Cardiac muscle cell (in vitro differentiated cells and primary cell): ENCODE data around the gene MDM4. TPM values are rescaled to one million over a fixed set of nuclear protein-coding genes. Genes with fewer than 3 reads are reported as not detected.

Experiments used
- DNase-seq, 2 donors: peaks; one replicate each; pipeline versions ENCODE4 v3.0.0 to v3.0.0-alpha.2; 2010 to 2017; ENCODE audit warnings: low read depth in 1 of 2, low spot score in 1 of 2
- H3K27ac ChIP-seq: fragments of 200-600 bp; sonication (generic); 2 replicates; pipeline ENCODE4 v1.5.1; 2016
- H3K27me3 ChIP-seq: fragments of 200-600 bp; sonication (generic); 2 replicates; pipeline ENCODE4 v1.6.0; 2016; ENCODE audit warnings: control low read depth
- H3K36me3 ChIP-seq: fragments of 200-600 bp; sonication (generic); 2 replicates; pipeline ENCODE4 v1.5.1; 2016; ENCODE audit warnings: control low read depth
- H3K4me1 ChIP-seq: fragments of 200-600 bp; sonication (generic); 2 replicates; pipeline ENCODE4 v1.8.1; 2017; ENCODE audit warnings: low read depth, mild to moderate bottlenecking, mixed run types
- H3K4me3 ChIP-seq: fragments of 200-600 bp; sonication (generic); 2 replicates; pipeline ENCODE4 v1.5.1; 2016; ENCODE audit warnings: mild to moderate bottlenecking
- H3K9me3 ChIP-seq: fragments of 200-600 bp; sonication (generic); 2 replicates; pipeline ENCODE4 v1.5.1; 2017; ENCODE audit warnings: low read depth, mild to moderate bottlenecking, control low read depth
- polyA plus RNA-seq: library from polyadenylated mRNA; unstranded; fragments of >200 nt; fragmentation: Nextera tagmentation; extraction: Ambion mirVana; gene quantifications from 2 replicates; pipeline ENCODE4 v1.2.1, GENCODE V29; 2016
- total RNA-seq: library from RNA; depleted of rRNA; stranded (reverse); fragments of >200 nt; gene quantifications from 2 replicates; pipeline ENCODE4 v1.2.3, GENCODE V29; 2016
- TF ChIP-seq, protein P1 (sequence below): IDR thresholded peaks from 2 replicates; pipeline ENCODE4 v1.5.1; 2012; ENCODE audit warnings: low read depth, mild to moderate bottlenecking, low read length

Gene MDM4
- total and polyA plus RNA-seq, 2 experiments from 2014 or later = 30.8 to 62.0 TPM

DNA sequence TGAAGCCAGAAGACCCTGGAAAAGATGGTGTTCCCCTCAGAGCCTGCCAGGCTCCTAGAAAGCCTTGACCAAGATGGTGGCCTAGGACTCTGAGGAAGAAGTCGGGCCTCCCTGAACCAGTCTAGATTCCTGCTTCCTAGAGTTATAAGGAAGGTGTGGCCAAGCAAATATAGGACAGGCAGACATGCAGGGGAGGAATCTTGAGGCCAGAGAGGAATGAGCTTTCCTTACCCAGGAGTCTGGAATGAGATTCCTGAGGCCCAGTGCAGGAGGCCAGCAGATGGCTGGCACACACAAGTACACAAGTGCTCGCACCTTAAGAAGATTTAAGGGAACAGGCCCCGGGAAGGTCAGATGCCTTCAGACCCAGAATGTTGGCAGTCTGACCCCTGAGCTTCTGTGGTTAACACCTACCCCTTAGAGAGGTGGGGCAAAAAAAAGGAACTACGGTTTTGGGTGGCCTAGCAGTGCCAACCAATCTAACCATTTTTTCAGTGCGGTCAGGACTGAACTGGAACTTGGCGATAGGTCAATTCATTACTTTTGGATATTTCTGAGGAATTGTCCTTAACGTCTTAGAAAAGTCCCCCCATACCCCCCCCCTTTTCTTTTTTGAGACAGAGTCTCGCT lies 73.3 kb downstream of the MDM4 start:
- peak in 1 of 2 donors; percentile 15 for DNase-seq
- H3K4me1 ChIP-seq = peaks cover 4% of the 10 kb centered on the region
- no peaks in the 10 kb centered on the region for H3K27me3 ChIP-seq
- H3K9me3 ChIP-seq = no peaks in the 10 kb centered on the region
- no peaks in the 10 kb centered on the region for H3K36me3 ChIP-seq
- no peak overlapping the region for H3K4me3 ChIP-seq
- TF ChIP-seq, protein P1, sequence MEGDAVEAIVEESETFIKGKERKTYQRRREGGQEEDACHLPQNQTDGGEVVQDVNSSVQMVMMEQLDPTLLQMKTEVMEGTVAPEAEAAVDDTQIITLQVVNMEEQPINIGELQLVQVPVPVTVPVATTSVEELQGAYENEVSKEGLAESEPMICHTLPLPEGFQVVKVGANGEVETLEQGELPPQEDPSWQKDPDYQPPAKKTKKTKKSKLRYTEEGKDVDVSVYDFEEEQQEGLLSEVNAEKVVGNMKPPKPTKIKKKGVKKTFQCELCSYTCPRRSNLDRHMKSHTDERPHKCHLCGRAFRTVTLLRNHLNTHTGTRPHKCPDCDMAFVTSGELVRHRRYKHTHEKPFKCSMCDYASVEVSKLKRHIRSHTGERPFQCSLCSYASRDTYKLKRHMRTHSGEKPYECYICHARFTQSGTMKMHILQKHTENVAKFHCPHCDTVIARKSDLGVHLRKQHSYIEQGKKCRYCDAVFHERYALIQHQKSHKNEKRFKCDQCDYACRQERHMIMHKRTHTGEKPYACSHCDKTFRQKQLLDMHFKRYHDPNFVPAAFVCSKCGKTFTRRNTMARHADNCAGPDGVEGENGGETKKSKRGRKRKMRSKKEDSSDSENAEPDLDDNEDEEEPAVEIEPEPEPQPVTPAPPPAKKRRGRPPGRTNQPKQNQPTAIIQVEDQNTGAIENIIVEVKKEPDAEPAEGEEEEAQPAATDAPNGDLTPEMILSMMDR = no peak
- H3K27ac ChIP-seq = no peak overlapping the region

DNA sequence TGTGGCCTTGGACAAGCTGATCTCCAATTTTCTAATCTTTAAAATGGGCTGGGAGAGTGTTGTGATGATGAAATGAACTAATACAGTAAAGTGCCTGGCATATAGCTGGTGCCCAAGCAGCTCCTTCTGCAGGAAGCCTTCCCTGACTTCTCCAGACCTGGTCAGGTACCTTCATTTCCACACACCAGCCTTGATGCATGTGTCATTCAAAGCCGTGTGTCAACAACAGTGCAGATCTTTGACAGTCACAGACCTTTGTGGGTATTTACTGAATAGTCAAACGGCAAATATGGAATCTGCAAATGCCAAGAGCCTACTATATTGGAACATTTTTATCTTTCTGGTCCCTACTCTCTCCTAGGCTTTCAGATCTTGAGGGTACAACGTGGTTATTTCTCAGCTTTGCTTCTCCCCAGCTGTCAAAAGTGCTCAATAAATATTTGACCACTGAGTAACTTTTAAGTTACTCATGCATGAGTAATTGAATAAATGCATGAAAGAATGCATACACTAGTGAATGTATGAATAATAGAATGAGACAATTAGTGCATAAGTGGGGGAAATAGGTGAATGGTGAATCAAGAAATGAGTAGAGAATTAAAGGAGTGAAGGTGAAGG lies 75.4 kb downstream of the MDM4 start:
- H3K9me3 ChIP-seq = no peaks in the 10 kb centered on the region
- DNase-seq = peak in 1 of 2 donors; percentile 25
- no peaks in the 10 kb centered on the region for H3K36me3 ChIP-seq
- TF ChIP-seq, protein P1 = no peak
- peaks cover 4% of the 10 kb centered on the region for H3K4me1 ChIP-seq
- H3K27me3 ChIP-seq = no peaks in the 10 kb centered on the region
- H3K27ac ChIP-seq = no peak overlapping the region
- no peak overlapping the region for H3K4me3 ChIP-seq

DNA sequence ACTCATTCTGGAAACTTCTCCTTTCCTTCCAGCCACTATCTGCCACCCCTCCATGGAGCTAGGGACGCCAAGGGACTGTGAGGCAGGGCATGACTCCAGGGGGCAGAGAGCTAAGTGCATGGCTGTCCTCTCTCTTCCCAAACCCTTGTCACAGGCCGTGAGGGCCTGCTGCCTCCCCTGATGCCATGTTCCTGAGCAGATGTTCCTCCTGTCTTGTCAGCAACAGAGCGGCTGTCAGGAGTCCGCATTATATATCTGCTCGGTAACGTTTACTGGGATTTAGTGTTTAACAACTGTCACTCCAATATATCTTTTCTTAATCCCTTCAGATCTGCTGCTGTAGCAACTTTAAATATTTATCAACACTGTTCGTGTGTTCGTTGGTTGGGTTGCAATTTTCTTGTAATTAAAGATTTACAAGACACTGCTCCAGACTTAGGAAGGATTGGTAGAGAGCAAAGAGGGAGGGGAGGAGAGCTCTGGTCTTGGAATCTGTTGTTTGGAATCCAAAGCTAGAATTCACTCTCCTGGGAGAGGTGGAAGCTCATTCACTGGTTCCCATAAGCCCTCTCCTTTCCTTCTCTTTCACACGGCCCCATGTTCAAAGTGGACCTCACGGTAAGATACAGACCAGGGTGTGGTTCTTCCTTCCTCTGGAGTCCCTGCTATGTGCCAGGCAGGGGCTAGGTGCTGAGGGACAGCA lies 76.2 kb downstream of the MDM4 start:
- TF ChIP-seq, protein P1 = no peak
- DNase-seq = no peak
- H3K36me3 ChIP-seq = no peaks in the 10 kb centered on the region
- no peak overlapping the region for H3K27ac ChIP-seq
- H3K4me3 ChIP-seq = no peak overlapping the region
- no peaks in the 10 kb centered on the region for H3K9me3 ChIP-seq
- H3K4me1 ChIP-seq = peaks cover 4% of the 10 kb centered on the region
- H3K27me3 ChIP-seq = no peaks in the 10 kb centered on the region

DNA sequence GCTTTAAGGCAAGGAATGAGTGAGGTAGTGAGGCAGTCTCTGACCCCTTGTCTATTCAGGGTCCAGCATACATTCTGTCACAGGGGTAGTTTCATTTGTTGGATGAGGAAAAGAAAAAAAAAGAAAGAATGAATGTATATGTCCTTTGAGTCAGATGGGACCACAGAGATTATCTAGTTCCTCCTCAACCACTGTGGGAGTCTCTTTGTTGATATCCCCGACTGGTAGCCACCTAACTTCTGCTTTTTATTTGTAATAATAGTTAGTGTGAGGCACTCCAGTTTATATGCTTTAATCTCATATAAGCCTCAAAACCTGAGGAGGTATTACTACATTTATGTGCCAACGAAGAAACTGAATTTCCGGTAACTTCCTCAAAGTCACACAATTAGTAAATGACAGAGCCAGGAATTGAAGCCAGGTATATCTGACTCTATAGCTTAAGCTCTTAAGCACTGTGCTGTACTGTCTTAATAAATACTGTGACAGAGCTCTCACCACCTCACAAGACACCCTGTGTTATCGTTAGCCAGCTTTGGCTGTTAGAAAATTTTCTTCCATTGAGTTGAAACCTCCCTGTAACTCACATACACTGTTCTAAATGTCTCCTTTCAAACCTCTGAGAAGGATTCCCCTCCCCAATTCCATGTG lies 82.2 kb downstream of the MDM4 start:
- TF ChIP-seq, protein P1 = no peak
- no peaks in the 10 kb centered on the region for H3K36me3 ChIP-seq
- H3K27me3 ChIP-seq = no peaks in the 10 kb centered on the region
- H3K27ac ChIP-seq = no peak overlapping the region
- no peaks in the 10 kb centered on the region for H3K9me3 ChIP-seq
- peaks cover 4% of the 10 kb centered on the region for H3K4me1 ChIP-seq
- no peak overlapping the region for H3K4me3 ChIP-seq
- no peak for DNase-seq

DNA sequence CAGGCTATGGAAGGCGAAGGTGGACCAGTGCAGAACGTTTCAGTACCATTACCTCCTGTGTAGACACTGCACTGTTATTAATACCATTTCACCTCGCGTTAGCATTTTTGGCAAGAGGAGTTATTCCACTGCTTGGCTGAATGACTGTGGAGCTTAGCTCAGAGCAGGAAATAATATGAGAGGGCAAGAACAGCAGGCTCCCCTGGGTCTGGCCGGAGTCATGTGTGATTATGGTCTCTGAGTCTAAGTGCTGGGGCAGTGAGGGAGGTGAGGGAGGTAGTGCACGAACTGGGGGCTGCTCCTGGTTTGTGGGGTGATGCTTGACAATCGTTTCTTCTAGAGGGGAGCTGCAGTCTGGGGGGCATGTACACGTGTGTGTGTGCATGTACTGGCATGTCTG lies 82.9 kb downstream of the MDM4 start:
- Histone ChIP-seq H3K9me3 (no peaks in the 10 kb centered on the region), H3K27me3 (no peaks in the 10 kb centered on the region), H3K27ac (no peak overlapping the region), H3K36me3 (no peaks in the 10 kb centered on the region), H3K4me3 (no peak overlapping the region), H3K4me1 (no peaks in the 10 kb centered on the region)
- TF ChIP-seq, protein P1 = no peak
- DNase-seq = no peak
